Ovary (tissue), 3 donors: Measurements from ENCODE around the gene KDM4C.

Experiments used
- EP300 ChIP-seq: sonication (generic); formaldehyde crosslinking; IDR thresholded peaks from one replicate; pipeline ENCODE4 v1.6.1; 2017; ENCODE audit warnings: antibody characterized with exemption
- POLR2A ChIP-seq: fragments of 450-650 bp; IDR thresholded peaks from one replicate; pipeline ENCODE4 v1.6.1; 2017; ENCODE audit warnings: antibody characterized with exemption, mild to moderate bottlenecking, moderate library complexity
- TF ChIP-seq, protein P1 (sequence below), 3 donors: fragments of 450-650 bp in 2 of 3; fragments of 200-600 bp in 1 of 3; IDR thresholded peaks; one replicate each; pipeline versions ENCODE4 v1.5.1 to v1.8.0; 2016 to 2022; ENCODE audit warnings: antibody characterized with exemption in 3 of 3, mild to moderate bottlenecking in 1 of 3
- donor health status: DM: no; HTN: no; CAD: no.

- TF ChIP-seq, protein P1, sequence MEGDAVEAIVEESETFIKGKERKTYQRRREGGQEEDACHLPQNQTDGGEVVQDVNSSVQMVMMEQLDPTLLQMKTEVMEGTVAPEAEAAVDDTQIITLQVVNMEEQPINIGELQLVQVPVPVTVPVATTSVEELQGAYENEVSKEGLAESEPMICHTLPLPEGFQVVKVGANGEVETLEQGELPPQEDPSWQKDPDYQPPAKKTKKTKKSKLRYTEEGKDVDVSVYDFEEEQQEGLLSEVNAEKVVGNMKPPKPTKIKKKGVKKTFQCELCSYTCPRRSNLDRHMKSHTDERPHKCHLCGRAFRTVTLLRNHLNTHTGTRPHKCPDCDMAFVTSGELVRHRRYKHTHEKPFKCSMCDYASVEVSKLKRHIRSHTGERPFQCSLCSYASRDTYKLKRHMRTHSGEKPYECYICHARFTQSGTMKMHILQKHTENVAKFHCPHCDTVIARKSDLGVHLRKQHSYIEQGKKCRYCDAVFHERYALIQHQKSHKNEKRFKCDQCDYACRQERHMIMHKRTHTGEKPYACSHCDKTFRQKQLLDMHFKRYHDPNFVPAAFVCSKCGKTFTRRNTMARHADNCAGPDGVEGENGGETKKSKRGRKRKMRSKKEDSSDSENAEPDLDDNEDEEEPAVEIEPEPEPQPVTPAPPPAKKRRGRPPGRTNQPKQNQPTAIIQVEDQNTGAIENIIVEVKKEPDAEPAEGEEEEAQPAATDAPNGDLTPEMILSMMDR (IDR thresholded peaks at IDR 0.05), result no peak
- TF ChIP-seq POLR2A (no peak), EP300 (no peak)
Observed at GRCh38 chr9:6834306-6834705, 76.5 kb downstream of the KDM4C start.
